Amniotic stem cell (primary cell): ENCODE measurements around the gene GSTO2.
A peak's percentile ranks its signal among the peaks of the same experiment; 100 is the strongest.

Source experiments
- DNase-seq: peaks from one replicate; lab custom pipeline; 2025; lab: John Stamatoyannopoulos, UW

The GSTO2 gene

DNA sequence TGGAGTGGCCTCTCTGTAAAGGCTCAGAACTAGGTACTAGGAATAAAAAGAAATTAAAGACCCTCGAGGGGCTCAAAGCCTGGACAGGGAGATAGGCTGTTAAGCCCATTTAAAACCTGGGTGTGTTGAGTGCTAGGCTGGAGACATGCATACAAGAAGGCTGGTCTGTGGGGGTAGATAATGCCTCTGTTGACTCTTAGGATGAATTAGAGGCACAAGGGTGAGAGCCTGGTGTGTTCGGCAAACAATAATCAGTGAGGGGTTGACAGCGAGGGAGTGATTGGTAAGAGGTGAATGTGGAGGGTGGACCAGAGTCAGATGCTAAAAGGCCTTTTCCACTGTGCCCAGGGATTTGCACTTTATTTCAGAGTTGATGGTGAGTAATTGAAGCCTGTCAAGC lies 12.7 kb downstream of the GSTO2 start:
- no peak for DNase-seq

DNA sequence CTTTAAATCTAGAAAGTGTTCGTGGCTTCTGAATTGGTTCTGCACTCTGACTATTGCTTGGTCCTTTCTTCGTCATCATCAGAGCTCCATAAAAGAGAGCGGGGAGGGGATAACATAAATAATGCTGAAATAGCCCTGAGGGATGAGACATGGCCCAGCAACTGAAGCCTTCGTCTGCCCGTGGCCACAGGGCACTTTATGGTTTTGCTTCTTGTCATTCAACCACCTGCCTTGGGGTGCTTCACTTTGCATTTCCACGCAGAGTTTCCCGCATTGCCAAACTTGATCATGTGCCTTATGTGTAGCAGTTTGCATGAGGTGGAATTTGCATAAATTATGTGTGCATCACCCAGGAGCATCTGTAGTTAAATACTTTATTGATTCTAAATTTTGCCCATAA lies 15.9 kb downstream of the GSTO2 start:
- no peak for DNase-seq

- no peak for DNase-seq
Observed at GRCh38 chr10:104286939-104287338, 18.0 kb downstream of the GSTO2 start.

- no peak for DNase-seq
Observed at GRCh38 chr10:104288355-104288754, 19.4 kb downstream of the GSTO2 start.

DNA sequence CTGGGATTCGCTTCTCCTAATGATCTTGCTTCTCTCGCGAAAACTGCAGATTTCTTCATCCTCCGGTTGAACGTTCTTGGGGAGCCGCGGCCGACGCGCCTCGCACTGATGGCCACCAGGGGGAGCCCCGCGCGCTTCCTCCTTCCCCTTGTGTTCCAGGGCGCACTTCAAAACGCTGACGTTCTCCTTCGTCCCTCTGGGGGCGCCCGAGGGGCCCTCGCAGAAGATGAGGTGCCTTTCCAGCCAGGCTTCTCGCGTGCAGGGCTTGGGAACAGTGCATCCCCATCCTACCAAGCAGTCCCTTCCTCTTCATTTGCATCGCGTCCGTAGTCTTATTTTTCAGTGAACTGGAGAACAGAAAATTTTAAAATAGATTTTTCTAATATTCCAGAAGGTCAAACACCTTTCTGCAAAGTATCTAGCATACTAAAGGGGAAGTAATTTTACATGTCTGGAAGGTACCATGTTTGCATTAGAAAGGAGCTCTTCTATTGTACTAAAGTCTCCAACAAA lies 22.5 kb downstream of the GSTO2 start:
- peak; percentile 54 for DNase-seq

DNA sequence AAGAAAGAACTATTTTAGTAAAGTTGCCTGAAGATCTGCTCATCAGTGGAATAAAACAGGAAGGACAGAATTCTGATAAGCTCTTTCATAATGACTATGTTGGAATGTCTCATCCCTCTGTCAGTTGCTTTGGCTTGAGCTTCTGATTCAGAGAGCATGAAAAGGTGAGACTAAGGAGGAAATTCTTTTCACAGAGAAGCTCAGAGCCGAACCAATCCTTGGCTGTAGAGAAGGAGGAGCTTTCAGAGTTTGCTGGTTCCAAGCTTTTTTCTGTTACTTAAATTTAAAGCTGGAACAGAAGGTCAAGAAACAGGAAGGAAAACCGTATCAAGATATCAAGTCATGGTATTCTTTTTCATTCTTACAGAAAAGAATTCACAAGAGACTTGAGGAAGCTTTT lies 24.0 kb downstream of the GSTO2 start:
- DNase-seq, result no peak

- DNase-seq, result no peak
Observed at GRCh38 chr10:104293781-104294321, 24.9 kb downstream of the GSTO2 start.

DNA sequence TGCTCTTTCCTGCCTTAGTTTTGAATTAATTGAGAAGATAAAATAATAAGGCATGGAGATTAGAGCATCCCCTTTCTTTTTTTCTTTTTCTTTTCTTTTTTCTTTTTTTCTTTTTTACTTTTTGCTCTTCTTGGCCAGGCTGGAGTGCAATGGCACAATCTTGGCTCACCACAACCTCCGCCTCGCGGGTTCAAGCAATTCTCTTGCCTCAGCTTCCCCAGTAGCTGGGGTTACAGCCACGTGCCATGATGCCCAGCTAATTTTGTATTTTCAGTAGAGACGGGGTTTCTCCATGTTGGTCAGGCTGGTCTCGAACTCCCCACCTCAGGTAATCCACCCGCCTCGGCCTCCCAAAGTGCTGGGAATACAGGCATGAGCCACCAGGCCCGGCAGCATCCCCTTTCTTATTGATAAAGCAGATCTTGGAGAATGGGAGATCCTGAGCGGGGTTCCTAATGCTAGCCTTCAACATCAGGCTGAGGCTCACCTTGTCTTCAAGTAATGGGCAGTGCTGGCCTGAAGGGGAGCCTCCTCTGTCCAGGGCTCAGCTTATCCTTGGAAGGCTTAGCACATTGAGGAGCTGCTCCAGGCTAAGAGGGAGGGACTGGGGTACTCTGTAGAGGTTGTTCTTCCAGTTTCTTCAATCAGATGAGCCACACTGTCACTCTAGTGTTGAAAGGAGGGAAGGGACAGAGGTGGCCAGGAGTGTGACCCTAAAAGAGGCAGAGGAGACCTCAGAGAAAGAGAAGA lies 27.9 kb downstream of the GSTO2 start:
- DNase-seq, result no peak

DNA sequence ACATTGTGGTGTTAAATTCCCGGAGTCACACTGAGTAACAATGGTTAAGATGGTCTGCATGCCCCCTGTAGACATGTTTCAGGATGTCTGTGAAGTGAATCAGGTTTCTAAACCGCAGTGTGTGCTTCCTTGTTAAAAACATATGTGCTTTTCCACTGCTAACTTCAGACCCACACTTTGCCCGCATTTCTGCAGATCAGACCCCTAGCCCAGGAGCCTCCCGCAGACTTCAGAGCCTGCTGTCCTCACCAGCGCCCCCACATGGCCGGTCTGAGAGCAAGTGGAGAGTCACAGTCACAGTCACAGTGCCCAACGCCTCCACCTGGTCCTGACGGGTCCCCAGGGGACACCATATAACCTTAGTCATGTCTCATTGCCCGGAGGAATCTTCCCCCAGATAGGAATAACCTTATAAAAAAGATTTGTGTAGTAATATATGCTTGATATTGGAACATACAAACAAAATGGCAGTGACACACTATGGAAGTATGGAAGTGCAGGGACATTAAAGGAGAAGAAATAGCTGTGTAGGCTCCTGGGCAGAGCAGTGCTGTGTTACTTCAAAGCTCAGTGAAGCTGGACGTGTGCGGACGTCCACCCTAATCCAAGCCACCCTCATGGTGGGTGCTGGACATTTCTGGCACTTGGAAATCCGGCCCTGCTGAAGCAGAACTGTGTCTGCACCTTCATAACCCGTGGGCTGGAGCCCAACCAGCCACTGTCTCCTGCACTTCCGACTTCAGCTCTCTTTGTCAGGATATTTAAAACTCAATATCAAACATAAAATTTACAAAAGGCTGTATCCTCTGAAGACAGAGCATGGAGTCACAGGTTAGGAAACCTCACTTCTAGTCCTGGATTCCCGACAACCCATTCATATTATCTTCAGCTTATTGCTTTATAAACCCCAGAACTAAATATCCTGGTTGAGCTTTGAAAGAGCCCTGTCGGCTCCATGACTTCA lies 29.0 kb downstream of the GSTO2 start:
- no peak for DNase-seq

DNA sequence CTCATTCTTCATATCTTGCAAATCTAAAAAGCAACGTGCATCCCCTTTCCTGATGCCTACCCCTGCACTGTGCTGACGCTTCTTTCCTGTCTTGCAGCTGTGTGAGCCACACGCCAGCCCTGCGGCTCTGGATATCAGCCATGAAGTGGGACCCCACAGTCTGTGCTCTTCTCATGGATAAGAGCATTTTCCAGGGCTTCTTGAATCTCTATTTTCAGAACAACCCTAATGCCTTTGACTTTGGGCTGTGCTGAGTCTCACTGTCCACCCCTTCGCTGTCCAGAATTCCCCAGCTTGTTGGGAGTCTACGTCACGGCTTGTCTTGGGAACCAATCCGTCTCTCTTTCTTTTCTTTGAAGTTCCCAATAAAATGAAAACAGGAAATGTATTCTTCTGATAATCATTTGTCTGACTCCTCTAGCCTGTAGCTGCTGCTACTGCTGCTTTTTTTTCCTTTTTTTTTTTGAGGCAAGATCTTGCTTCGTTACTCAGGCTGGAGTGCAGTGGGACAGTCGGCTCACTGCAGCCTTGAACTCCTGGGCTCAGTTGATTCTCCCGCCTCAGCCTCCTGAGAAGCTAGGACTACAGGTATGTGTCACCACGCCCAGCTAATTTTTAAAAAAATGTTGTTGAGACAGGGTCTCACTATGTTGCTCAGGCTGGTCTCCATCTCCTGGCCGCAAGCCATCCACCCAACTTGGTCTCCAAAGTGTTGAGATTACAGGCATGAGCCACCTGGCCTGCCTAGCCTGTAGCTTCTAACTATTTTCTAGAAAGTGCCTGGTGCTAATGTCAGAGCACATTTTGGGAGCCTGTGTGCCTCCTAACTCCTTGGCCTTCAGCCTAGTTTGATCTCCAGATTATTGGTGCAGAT lies 30.3 kb downstream of the GSTO2 start:
- no peak for DNase-seq

DNA sequence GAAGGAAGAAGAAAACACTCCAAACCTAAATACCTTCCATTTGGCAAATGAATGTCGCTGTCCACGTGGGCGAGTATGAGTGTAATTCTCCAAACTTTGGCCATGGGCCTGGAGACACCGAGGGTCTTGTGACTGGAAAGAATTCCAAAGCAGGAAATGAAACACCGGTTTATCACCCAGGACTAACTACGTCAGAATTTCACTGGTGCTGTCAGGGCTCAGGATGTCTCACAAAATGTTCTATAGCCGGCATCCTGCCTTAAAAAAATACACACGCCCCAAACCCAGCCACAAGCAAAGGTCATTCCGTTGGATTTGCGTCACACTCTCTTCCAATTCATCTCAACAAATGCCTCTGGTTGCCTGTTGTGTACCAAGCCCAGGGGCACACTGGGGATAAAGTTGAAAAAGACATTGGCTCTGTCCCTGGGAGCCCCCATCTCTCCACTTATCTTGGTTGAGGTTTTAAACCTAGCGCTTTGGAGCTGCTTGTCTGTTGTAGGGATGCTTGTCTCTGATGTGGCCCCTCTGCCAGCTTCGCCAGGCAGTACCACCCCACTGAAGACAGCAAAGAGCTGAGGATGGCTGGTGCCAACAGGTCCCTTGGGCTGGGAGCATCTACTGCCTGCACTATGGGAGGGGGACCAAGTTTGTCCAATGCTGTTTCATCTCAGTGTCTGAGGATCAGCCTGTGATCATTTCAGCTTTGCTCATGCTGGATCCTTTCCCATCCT lies 31.2 kb downstream of the GSTO2 start:
- peak; percentile 82 for DNase-seq

DNA sequence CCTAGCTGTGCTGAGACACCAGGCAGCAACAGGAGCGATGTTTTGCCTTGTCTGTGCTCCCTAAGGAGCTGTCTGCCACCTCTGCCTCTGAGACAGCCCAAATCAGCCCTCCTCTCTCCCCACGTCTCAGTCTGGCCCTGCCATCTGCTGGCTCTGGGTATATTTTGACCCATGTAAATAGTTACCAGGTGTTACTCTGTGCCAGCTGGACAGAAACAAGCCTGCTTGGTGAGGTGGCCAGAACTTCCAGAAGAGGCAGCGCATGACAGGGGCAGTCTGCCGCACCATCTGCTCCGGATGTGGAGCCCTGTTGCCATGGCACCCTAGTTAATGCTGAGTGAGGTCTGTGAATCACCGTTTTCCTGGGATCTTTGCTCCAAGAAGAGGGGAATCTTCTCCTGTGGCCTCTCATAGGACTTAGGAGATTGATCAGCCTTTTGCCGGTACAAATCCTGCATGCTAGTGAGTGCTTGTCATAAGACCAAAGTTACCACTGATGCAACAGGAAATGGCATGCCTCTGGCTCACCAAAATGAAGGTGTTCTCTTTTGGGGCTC lies 31.8 kb downstream of the GSTO2 start:
- peak; percentile 96 for DNase-seq

- no peak for DNase-seq
Observed at GRCh38 chr10:104301907-104302690, 33.1 kb downstream of the GSTO2 start.

- no peak for DNase-seq
Observed at GRCh38 chr10:104303594-104304355, 34.8 kb downstream of the GSTO2 start.

- no peak for DNase-seq
Observed at GRCh38 chr10:104304356-104304745, 35.4 kb downstream of the GSTO2 start.

DNA sequence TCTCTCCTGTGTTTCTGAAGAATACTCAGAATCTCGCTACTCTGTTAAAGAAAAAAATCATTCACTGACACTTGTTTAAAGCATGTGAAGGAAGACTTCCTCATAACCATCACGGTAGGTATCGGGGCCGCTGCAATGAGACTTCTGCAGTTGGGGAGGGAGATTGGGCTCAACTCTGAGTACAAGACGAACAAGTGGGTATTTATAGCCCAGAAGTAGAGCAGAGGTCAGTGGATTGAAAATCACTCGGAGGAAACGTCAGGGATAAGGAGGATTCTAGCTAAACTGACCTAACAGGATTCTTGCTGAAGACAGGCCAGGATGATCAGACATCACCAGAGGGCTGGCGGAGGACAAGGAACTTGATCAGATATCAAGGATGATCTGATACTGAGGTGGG lies 35.9 kb downstream of the GSTO2 start:
- no peak for DNase-seq

GRCh38 chr10:104306897-104307296 lies 37.9 kb downstream of the GSTO2 start:
- DNase-seq, result no peak

DNA sequence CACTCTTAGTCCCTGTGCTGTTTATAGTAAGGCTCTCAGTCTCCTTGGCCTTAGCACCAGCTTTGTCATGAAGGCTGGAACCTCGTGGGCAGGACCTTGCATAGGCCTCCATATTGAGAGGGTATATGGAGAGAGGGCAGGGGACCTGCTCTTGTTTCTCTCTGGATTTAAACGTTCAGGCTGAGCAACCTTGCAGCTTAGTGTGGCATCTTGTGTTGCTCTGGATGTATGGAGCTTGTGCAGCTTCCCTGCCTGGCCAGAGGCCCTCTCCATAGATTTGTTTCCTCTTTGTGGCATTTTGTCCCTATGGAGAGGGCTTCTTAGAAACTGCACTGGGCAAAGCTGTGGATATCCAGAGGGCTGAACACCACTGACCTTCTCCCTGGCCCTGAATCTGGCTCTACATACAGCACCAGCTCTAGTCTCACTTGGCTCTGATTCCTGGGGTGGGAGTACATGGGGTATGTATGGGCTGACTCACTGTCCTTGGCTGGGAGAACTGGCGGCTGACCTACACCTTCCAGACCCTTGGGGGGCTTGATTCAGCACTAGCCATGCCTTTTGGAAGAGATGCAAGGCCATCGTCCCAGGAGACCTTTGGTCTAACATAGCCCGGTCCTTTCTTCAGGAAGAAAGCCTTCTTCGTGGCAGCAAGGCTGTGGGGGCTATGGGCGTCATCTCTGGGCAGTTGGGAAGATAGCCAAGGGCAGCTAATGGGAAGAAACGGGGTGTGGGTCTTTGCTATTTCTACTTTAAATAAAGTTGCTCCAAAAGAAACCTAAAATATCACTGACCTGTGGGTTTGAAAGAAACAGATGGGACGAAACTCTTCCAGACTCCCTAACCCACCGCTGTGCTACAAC lies 38.8 kb downstream of the GSTO2 start:
- no peak for DNase-seq
